HL-60 (cell line): Measurements from ENCODE around the gene NYNRIN.

Experiments
- CTCF ChIP-seq: IDR thresholded peaks from one replicate; pipeline ENCODE4 v1.5.1; 2011; ENCODE audit warnings: low read length, control low read depth, inconsistent platforms; ENCODE audit not compliant: insufficient read depth
- POLR2AphosphoS5 ChIP-seq: IDR thresholded peaks from 2 replicates; pipeline ENCODE4 v1.6.1; 2012; ENCODE audit warnings: low read depth

GRCh38 chr14:24456980-24457379 is 58.2 kb downstream of the NYNRIN start:
- TF ChIP-seq CTCF (no peak), POLR2AphosphoS5 (no peak)
